Fibroblast of mammary gland (primary cell): Measurements from ENCODE around the gene NFU1.
"Not testable (repeated sequence)": the region's sequence is repeated elsewhere in the genome, so short reads cannot be mapped to it uniquely, and the experiment has no call there.

Experiments used
- DNase-seq: peaks from one replicate; pipeline ENCODE4 v3.0.0-alpha.2; 2010; ENCODE audit warnings: low read depth
- H3K4me3 ChIP-seq: 2 replicates; pipeline ENCODE4 v1.5.1; 2011; ENCODE audit warnings: low read depth, mild to moderate bottlenecking, low read length, moderate library complexity; ENCODE audit not compliant: control insufficient read depth
- TF ChIP-seq, protein P1 (sequence below): conservative IDR thresholded peaks from 2 replicates; pipeline ENCODE4 v1.5.1; 2011; ENCODE audit warnings: low read depth, low read length, inconsistent platforms; ENCODE audit not compliant: control insufficient read depth, insufficient read depth

The NFU1 gene

DNA sequence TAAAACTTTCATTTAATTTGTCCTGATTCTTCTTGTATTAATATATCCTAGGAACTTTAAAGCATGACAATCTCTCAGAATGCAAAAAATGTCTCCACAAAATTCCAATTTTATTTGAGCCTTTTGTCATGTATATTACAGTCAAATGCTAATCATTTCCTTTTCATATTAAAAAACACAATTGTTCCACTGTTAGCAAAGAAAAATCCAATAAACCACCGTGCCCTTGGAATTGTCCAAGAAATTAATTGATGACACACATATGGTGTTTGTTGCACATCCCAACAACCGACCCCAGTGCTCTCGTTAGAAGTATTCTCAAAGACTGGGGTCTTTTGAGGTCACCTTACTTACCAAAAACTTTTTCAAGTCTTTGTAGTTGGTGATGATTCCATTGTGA is 78.3 kb downstream of the NFU1 start:
- DNase-seq = no peak
- no peak overlapping the region for H3K4me3 ChIP-seq
- TF ChIP-seq, protein P1, sequence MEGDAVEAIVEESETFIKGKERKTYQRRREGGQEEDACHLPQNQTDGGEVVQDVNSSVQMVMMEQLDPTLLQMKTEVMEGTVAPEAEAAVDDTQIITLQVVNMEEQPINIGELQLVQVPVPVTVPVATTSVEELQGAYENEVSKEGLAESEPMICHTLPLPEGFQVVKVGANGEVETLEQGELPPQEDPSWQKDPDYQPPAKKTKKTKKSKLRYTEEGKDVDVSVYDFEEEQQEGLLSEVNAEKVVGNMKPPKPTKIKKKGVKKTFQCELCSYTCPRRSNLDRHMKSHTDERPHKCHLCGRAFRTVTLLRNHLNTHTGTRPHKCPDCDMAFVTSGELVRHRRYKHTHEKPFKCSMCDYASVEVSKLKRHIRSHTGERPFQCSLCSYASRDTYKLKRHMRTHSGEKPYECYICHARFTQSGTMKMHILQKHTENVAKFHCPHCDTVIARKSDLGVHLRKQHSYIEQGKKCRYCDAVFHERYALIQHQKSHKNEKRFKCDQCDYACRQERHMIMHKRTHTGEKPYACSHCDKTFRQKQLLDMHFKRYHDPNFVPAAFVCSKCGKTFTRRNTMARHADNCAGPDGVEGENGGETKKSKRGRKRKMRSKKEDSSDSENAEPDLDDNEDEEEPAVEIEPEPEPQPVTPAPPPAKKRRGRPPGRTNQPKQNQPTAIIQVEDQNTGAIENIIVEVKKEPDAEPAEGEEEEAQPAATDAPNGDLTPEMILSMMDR = no peak

DNA sequence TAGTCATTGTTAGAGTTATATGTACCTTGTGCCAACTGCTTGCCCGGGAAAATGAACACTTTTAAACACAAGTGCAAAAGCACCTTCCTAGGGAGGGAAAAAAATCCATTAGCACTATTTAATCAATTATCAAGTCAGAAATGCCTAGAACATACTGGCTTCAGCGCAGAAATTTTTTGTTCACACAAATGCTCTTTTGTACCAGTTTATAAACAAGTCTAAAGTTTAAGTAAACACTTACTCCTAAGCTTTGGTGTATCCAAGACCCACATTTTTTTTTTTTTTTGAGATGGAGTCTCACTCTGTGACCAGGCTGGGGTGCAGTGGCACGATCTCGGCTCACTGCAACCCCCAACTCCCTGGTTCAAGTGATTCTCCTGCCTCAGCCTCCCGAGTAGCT is 80.8 kb downstream of the NFU1 start:
- H3K4me3 ChIP-seq = no peak overlapping the region
- DNase-seq = no peak
- TF ChIP-seq, protein P1 = no peak

DNA sequence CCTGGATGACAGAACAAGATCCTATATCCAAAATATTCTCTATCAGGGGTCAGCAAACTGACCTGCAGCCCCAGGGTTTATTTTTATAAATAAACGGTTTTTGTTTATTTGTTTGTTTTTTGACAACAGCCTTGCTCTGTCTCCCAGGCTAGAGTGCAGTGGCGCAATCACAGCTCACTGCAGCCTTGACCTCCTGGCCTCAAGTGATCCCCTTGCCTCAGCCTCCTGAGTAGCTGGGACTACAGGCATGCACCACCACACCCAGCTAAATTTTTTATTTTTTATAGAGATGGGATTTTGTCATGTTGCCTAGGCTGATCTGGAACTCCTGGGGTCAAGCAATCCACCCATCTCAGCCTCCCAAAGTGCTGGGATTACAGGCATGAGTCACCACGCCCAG is 82.3 kb downstream of the NFU1 start:
- not testable (repeated sequence) for H3K4me3 ChIP-seq, DNase-seq

DNA sequence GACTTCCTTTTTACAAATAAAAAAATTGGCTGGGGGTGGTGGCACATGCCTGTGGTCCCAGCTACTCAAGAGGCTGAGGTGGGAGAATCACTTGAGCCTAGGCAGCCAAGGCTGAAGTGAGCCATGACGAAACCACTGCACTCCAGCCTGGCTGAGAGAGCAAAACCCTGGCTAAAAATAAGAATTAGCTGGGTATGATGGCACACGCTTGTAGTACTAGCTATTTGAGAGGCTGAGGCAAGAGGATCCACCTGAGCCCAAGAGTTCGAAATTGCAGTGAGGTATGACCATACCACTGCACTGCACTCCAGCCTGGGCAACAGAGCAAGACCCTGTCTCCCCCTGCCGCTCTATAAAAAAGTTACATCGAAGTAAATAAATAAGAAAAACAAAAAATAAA is 83.9 kb downstream of the NFU1 start:
- no peak for DNase-seq
- TF ChIP-seq, protein P1 = no peak
- H3K4me3 ChIP-seq = no peak overlapping the region

DNA sequence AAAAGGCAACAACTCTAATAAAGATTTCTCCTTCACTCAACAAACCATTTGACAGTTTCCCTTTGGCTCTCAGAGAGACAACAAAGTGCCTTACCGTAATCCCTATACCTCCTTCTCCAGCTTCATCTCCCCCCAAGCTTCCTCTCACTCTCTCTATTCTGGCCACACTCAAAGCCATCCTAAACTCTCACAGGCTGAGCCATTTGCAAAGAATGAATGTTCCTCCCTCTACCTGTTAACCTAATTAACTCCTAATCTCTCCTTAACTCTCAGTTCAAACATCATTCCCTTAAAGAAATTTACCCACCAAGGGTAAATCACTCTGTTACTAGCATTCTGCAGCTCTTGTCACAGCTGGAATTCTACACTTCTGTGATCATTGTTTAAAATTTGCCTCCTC is 88.5 kb downstream of the NFU1 start:
- TF ChIP-seq, protein P1 = no peak
- DNase-seq = no peak
- no peak overlapping the region for H3K4me3 ChIP-seq
